Loucy (cell line): Measurements from ENCODE around the gene SFSWAP.
A peak's percentile ranks its signal among the peaks of the same experiment; 100 is the strongest.

Experiments
- H2AFZ ChIP-seq: fragments of 200-600 bp; sonication (generic); 2 replicates; pipeline ENCODE4 v1.6.0; 2016; ENCODE audit warnings: antibody characterized with exemption, mild to moderate bottlenecking, low read length, moderate library complexity
- H3F3A ChIP-seq: fragments of 200-600 bp; 2 replicates; pipeline ENCODE4 v1.6.0; 2016; ENCODE audit warnings: antibody characterized with exemption, low read depth, mild to moderate bottlenecking
- H3K27me3 ChIP-seq: fragments of 200-600 bp; sonication (generic); 2 replicates; pipeline ENCODE4 v1.6.1; 2014; ENCODE audit warnings: low read length, mild to moderate bottlenecking; ENCODE audit not compliant: insufficient read depth, poor library complexity, severe bottlenecking
- H3K36me3 ChIP-seq: fragments of 200-600 bp; sonication (generic); 2 replicates; pipeline ENCODE4 v1.6.1; 2016; ENCODE audit warnings: low read length; ENCODE audit not compliant: insufficient read depth
- H3K4me1 ChIP-seq: fragments of 200-600 bp; sonication (generic); 2 replicates; pipeline ENCODE4 v1.5.1; 2014; ENCODE audit warnings: low read length, mild to moderate bottlenecking; ENCODE audit not compliant: insufficient read depth, poor library complexity, severe bottlenecking
- H3K4me2 ChIP-seq: fragments of 200-600 bp; sonication (generic); 2 replicates; pipeline ENCODE4 v1.6.0; 2014; ENCODE audit warnings: antibody characterized with exemption, low read length, low read depth, mild to moderate bottlenecking; ENCODE audit not compliant: poor library complexity, severe bottlenecking
- H3K4me3 ChIP-seq: fragments of 200-600 bp; sonication (generic); 2 replicates; pipeline ENCODE4 v1.5.1; 2014; ENCODE audit warnings: low read length, mild to moderate bottlenecking, mixed read lengths; ENCODE audit not compliant: poor library complexity, severe bottlenecking
- H3K79me2 ChIP-seq: fragments of 200-600 bp; sonication (generic); 2 replicates; pipeline ENCODE4 v1.6.1; 2014; ENCODE audit warnings: low read length; ENCODE audit not compliant: insufficient read depth
- H3K9ac ChIP-seq: fragments of 200-600 bp; sonication (generic); 2 replicates; pipeline ENCODE4 v1.6.0; 2014; ENCODE audit warnings: mild to moderate bottlenecking, low read depth, low read length, moderate library complexity; ENCODE audit not compliant: poor library complexity, severe bottlenecking
- H3K9me2 ChIP-seq: fragments of 200-600 bp; sonication (generic); replicated peaks from 2 replicates; pipeline ENCODE4 v1.6.1; 2016; ENCODE audit warnings: low read depth, low read length, mixed read lengths
- H3K9me3 ChIP-seq: fragments of 200-600 bp; sonication (generic); 2 replicates; pipeline ENCODE4 v1.6.1; 2014; ENCODE audit warnings: mild to moderate bottlenecking, antibody characterized with exemption, low read length, low read depth; ENCODE audit not compliant: insufficient read depth
- H4K20me1 ChIP-seq: fragments of 200-600 bp; sonication (generic); 2 replicates; pipeline ENCODE4 v1.6.0; 2014; ENCODE audit warnings: antibody characterized with exemption, low read length, mild to moderate bottlenecking; ENCODE audit not compliant: insufficient read depth, poor library complexity, severe bottlenecking
- EZH2phosphoT487 ChIP-seq: fragments of 200-600 bp; IDR thresholded peaks from 2 replicates; pipeline ENCODE4 v1.6.1; 2018; ENCODE audit warnings: antibody characterized with exemption, mild to moderate bottlenecking, moderate library complexity, borderline replicate concordance
- TF ChIP-seq, protein P1 (sequence below): fragments of 200-600 bp; sonication (generic); conservative IDR thresholded peaks from 2 replicates; pipeline ENCODE4 v1.5.1; 2014; ENCODE audit warnings: mild to moderate bottlenecking, antibody characterized with exemption, low read length

The SFSWAP gene

DNA sequence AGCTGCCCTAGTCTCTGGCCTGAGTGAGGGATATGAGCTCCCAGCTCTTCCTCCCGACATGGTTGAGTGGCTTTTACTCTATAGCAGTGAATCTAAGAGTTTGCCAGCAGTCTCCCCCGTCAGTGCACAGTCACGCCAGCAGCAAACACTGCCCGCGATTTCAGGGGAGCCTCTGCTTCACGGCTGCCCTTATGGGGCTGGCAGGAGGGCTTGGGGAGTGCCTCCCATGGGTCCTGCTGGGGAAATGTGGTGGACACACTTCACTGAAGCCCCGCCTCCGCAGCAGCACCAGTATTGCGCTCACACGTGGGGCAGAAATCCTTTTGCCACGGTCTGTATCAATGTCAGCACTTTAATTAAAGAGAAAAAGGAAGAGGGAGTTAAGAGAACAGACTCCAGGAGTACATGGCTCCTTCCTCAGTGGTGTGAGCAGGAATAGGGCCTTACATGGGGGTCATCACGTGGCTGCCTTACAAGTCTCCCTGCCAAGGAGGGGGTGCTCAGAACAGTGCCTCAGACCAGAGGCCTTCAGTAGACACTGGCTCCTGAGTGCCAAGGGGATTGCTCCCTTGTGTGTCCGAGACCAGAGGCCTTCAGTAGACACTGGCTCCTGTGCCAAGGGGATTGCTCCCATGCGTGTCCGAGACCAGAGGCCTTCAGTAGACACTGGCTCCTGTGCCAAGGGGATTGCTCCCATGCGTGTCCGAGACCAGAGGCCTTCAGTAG, 55.7 kb downstream of the SFSWAP start:
- H3K79me2 ChIP-seq = no peaks in the 10 kb centered on the region
- H3K9ac ChIP-seq = no peak overlapping the region
- no peaks in the 10 kb centered on the region for H3K9me3 ChIP-seq
- no peak overlapping the region for H3K4me2 ChIP-seq
- TF ChIP-seq, protein P1, sequence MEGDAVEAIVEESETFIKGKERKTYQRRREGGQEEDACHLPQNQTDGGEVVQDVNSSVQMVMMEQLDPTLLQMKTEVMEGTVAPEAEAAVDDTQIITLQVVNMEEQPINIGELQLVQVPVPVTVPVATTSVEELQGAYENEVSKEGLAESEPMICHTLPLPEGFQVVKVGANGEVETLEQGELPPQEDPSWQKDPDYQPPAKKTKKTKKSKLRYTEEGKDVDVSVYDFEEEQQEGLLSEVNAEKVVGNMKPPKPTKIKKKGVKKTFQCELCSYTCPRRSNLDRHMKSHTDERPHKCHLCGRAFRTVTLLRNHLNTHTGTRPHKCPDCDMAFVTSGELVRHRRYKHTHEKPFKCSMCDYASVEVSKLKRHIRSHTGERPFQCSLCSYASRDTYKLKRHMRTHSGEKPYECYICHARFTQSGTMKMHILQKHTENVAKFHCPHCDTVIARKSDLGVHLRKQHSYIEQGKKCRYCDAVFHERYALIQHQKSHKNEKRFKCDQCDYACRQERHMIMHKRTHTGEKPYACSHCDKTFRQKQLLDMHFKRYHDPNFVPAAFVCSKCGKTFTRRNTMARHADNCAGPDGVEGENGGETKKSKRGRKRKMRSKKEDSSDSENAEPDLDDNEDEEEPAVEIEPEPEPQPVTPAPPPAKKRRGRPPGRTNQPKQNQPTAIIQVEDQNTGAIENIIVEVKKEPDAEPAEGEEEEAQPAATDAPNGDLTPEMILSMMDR = no peak
- TF ChIP-seq EZH2phosphoT487 = no peak
- no peaks in the 10 kb centered on the region for H3F3A ChIP-seq
- H4K20me1 ChIP-seq = no peaks in the 10 kb centered on the region
- H2AFZ ChIP-seq = no peak overlapping the region
- no peaks in the 10 kb centered on the region for H3K27me3 ChIP-seq
- H3K4me3 ChIP-seq = no peak overlapping the region
- H3K9me2 ChIP-seq = no peaks in the 10 kb centered on the region
- no peaks in the 10 kb centered on the region for H3K4me1 ChIP-seq
- peaks cover 75% of the 10 kb centered on the region; the same call in 1 of the 2 replicates for H3K36me3 ChIP-seq

DNA sequence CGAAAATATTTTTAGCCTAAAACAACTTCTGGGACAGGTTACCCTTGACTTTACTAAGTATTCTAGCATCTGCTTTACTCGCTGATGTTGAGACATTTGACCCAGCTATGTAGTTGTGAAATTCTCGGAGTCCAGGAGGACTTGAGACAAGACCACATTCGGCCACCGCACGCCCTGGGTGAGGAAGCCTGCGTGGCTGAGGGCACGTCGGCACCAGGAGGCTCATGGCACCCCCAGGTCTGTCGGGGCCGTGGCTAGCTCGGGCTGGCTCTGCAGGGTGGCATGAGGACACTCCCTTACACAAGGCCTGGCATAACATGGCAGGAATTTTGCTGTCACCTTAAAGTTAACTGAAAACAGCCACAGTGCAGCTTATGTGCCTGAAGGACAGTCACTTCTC, 59.2 kb downstream of the SFSWAP start:
- Histone ChIP-seq H2AFZ (no peak overlapping the region), H3K4me3 (no peak overlapping the region), H3K9me2 (no peaks in the 10 kb centered on the region), H3K4me1 (peaks cover 22% of the 10 kb centered on the region), H4K20me1 (no peaks in the 10 kb centered on the region), H3K79me2 (no peaks in the 10 kb centered on the region), H3K9me3 (no peaks in the 10 kb centered on the region), H3K9ac (no peak overlapping the region), H3K27me3 (no peaks in the 10 kb centered on the region), H3F3A (no peaks in the 10 kb centered on the region), H3K4me2 (no peak overlapping the region), H3K36me3 (peaks cover 55% of the 10 kb centered on the region; the same call in 1 of the 2 replicates)
- TF ChIP-seq, protein P1 = no peak
- TF ChIP-seq EZH2phosphoT487 = no peak

DNA sequence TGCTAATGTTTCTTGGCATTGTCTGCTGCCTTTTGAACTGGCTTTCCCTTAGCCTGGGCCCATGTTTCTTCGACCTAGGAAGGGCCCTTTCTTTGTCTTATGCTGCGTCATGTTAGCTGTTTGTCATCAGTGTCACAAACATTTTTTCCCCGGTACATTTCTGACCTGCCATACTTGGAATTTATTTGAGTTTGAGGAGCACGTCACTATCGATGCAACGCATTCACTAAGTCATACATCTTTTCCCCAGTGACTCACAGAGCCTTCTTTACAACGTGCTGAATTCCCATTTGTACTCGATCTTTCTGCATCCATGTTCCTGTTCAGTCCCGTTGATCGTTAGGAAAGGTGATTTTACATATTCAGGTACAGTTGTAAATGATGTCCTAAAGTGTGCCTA, 61.1 kb downstream of the SFSWAP start:
- Histone ChIP-seq H3K4me1 (peaks cover 35% of the 10 kb centered on the region), H3K4me3 (no peak overlapping the region), H3K9me3 (no peaks in the 10 kb centered on the region), H3K36me3 (peaks cover 37% of the 10 kb centered on the region; the same call in 1 of the 2 replicates), H2AFZ (no peak overlapping the region), H3K9me2 (no peaks in the 10 kb centered on the region), H3K4me2 (no peak overlapping the region), H3F3A (no peaks in the 10 kb centered on the region), H3K79me2 (no peaks in the 10 kb centered on the region; the same call in 1 of the 2 replicates), H3K27me3 (no peaks in the 10 kb centered on the region), H3K9ac (peak overlapping the region; percentile 60), H4K20me1 (no peaks in the 10 kb centered on the region)
- TF ChIP-seq, protein P1 = no peak
- TF ChIP-seq EZH2phosphoT487 = no peak
